ENCODE measurements around the gene CTU1.
A peak's percentile ranks its signal among the peaks of the same experiment; 100 is the strongest.

The CTU1 gene

DNA sequence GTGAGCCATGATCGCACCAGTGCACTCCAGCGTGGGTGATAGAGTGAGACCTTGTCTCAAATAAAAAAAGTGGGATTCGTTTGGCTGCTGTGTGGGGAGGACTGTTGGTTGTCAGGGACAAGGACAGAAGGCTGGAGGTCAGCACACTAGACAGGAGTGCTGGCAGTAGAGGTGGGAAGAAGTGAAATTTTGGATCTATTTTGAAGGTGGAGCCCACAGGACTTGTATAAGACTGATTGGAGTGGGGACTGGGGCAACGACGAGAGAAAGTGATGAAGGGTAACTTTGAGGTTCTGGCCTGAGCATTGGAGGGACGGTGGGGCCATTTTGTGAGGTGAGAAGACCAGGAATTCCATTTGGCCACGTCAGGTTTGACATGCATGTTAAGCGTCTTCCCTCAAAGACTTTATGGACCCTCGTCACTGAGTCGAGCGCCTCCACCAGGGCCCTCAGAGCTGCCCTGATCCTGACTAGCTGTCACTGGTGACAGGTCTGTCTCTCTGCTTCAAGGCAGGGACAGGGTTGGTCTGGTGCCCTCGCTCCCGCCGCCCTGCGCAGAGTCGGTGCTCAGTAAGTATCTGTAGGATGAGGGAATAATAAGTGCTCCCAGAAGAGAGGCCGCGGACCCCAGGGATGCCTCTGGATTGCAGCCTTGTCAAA lies 673 bp downstream of the CTU1 start:
- peaks cover 11% of the 10 kb centered on the region for H3K4me1 ChIP-seq (ENCODE audit: control insufficient read depth, insufficient read depth, low read depth, low read length)
- peak overlapping the region; percentile 66 to 91 for H3K4me3 ChIP-seq (ENCODE audit: insufficient read depth in 1 of 2, low read depth in 1 of 2, low read length in 2 of 2)
- no peak overlapping the region for H2BK12ac ChIP-seq (ENCODE audit: low read length in 2 of 2)
- peak overlapping the region; percentile 38 to 88 for H3K18ac ChIP-seq (ENCODE audit: low read depth in 1 of 2, low read length in 2 of 2)
- H3K14ac ChIP-seq (ENCODE audit: low read length in 2 of 2), result peak overlapping the region in 1 of 2 experiments; percentile 9
- H3K9me3 ChIP-seq (ENCODE audit: control insufficient read depth, low read length), result no peaks in the 10 kb centered on the region
- H3K23ac ChIP-seq (ENCODE audit: low read length in 2 of 2), result peak overlapping the region in 1 of 2 experiments; percentile 34
- peak overlapping the region; percentile 19 for H2AK5ac ChIP-seq (ENCODE audit: low read length, severe bottlenecking)
- WGBS, result 32% methylated on average over 18 of the region's 18 CpGs
- H2BK15ac ChIP-seq (ENCODE audit: low read depth, poor library complexity, severe bottlenecking), result peak overlapping the region; percentile 65
- peak overlapping the region; percentile 75 for H2AFZ ChIP-seq (ENCODE audit: low read depth, low read length)
- peak overlapping the region; percentile 90 for H3K9ac ChIP-seq (ENCODE audit: low read length)
- H3K79me1 ChIP-seq (replicated peaks; ENCODE audit: low read length, poor library complexity, severe bottlenecking), result peaks cover 31% of the 10 kb centered on the region
- DNase-seq, result no peak
- H4K8ac ChIP-seq (ENCODE audit: low read length), result peak overlapping the region; percentile 29
- peak overlapping the region; percentile 53 for H3K27ac ChIP-seq (ENCODE audit: low read length, poor library complexity, severe bottlenecking)
- H3K36me3 ChIP-seq (ENCODE audit: control insufficient read depth in 1 of 2, insufficient read depth in 2 of 2, low read depth in 1 of 2, low read length in 2 of 2), result peaks cover 19 to 26% of the 10 kb centered on the region in 2 experiments
- H4K91ac ChIP-seq (ENCODE audit: low read length), result peak overlapping the region; percentile 45
- H3K4ac ChIP-seq (ENCODE audit: low read depth in 1 of 2, low read length in 2 of 2), result peak overlapping the region in 1 of 2 experiments; percentile 81
- no peak overlapping the region for H2BK120ac ChIP-seq (ENCODE audit: low read depth, low read length)
- no peak overlapping the region for H2BK5ac ChIP-seq (ENCODE audit: low read depth, low read length, poor library complexity, severe bottlenecking)
- H3K27me3 ChIP-seq (ENCODE audit: control insufficient read depth in 1 of 2, insufficient read depth in 1 of 2, low read length in 2 of 2), result peaks cover 4 to 19% of the 10 kb centered on the region in 2 experiments
- H3K4me2 ChIP-seq (ENCODE audit: low read length, poor library complexity, severe bottlenecking), result peak overlapping the region; percentile 89

DNA sequence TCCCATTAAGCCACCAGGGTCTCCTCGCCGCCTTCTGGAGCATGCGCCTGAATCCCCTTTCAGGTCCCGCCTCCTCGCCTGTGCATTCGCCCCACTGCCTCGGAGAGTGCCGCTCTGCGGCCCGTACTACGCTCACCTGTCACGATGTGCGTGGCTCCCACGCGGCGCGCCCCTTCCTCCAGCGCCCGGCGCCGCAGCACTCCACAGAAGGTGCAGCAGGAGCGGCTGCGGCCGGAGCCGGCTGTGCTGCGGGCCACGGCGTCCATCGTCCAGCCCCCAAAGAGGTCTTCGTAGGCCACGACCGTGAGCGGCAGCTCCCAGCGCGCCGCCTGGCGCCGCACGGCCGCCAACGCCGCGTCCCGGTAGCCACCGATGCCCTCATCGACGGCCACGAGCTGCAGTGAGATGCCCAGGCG lies 4.3 kb downstream of the CTU1 start:
- Histone ChIP-seq H2BK15ac (ENCODE audit: low read depth, poor library complexity, severe bottlenecking) (peak overlapping the region; percentile 12), H3K4me1 (ENCODE audit: control insufficient read depth, insufficient read depth, low read depth, low read length) (peaks cover 9% of the 10 kb centered on the region), H2BK5ac (ENCODE audit: low read depth, low read length, poor library complexity, severe bottlenecking) (no peak overlapping the region), H2AK5ac (ENCODE audit: low read length, severe bottlenecking) (no peak overlapping the region), H4K91ac (ENCODE audit: low read length) (peak overlapping the region; percentile 41), H2AFZ (ENCODE audit: low read depth, low read length) (no peak overlapping the region), H3K9me3 (ENCODE audit: control insufficient read depth, low read length) (no peaks in the 10 kb centered on the region), H3K18ac (ENCODE audit: low read depth in 1 of 2, low read length in 2 of 2) (peak overlapping the region in 1 of 2 experiments; percentile 15), H3K4me3 (ENCODE audit: insufficient read depth in 1 of 2, low read depth in 1 of 2, low read length in 2 of 2) (peak overlapping the region in 1 of 2 experiments; percentile 26), H3K27ac (ENCODE audit: low read length, poor library complexity, severe bottlenecking) (no peak overlapping the region), H3K36me3 (ENCODE audit: control insufficient read depth in 1 of 2, insufficient read depth in 2 of 2, low read depth in 1 of 2, low read length in 2 of 2) (peaks cover 38 to 56% of the 10 kb centered on the region in 2 experiments), H3K4me2 (ENCODE audit: low read length, poor library complexity, severe bottlenecking) (no peak overlapping the region), H4K8ac (ENCODE audit: low read length) (no peak overlapping the region), H3K79me1 (replicated peaks; ENCODE audit: low read length, poor library complexity, severe bottlenecking) (peaks cover 43% of the 10 kb centered on the region), H3K9ac (ENCODE audit: low read length) (no peak overlapping the region), H3K27me3 (ENCODE audit: control insufficient read depth in 1 of 2, insufficient read depth in 1 of 2, low read length in 2 of 2) (no peaks in the 10 kb centered on the region), H3K14ac (ENCODE audit: low read length in 2 of 2) (no peak overlapping the region), H2BK120ac (ENCODE audit: low read depth, low read length) (no peak overlapping the region), H2BK12ac (ENCODE audit: low read length in 2 of 2) (peak overlapping the region in 1 of 2 experiments; percentile 35), H3K23ac (ENCODE audit: low read length in 2 of 2) (no peak overlapping the region), H3K4ac (ENCODE audit: low read depth in 1 of 2, low read length in 2 of 2) (no peak overlapping the region)
- DNase-seq, result no peak
- WGBS, result 92% methylated on average over 49 of the region's 49 CpGs

DNA sequence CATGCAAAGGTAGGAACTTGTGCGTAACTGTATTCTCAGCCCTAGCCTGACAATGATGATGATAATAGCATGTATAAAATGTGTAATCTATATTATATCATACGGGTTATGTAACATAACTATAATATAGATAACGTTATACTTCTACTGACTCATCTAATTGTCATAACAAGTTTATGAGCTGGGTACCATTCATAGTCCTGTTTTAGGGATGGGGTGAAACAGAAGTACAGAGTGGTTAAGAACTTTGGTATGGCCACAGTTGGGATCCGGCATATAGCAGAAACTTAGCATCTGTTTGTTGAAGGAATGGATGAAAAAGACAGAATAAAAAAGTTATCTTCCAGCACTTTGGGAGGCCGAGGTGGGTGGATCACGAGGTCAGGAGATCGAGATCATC lies 5.2 kb downstream of the CTU1 start:
- peaks cover 7% of the 10 kb centered on the region for H3K4me1 ChIP-seq (ENCODE audit: control insufficient read depth, insufficient read depth, low read depth, low read length)
- no peak overlapping the region for H3K4ac ChIP-seq (ENCODE audit: low read depth in 1 of 2, low read length in 2 of 2)
- H3K4me3 ChIP-seq (ENCODE audit: insufficient read depth in 1 of 2, low read depth in 1 of 2, low read length in 2 of 2), result no peak overlapping the region
- no peak overlapping the region for H3K9ac ChIP-seq (ENCODE audit: low read length)
- H2BK12ac ChIP-seq (ENCODE audit: low read length in 2 of 2), result no peak overlapping the region
- no peak overlapping the region for H2BK5ac ChIP-seq (ENCODE audit: low read depth, low read length, poor library complexity, severe bottlenecking)
- no peak overlapping the region for H4K8ac ChIP-seq (ENCODE audit: low read length)
- no peaks in the 10 kb centered on the region for H3K9me3 ChIP-seq (ENCODE audit: control insufficient read depth, low read length)
- no peak overlapping the region for H3K14ac ChIP-seq (ENCODE audit: low read length in 2 of 2)
- no peak overlapping the region for H2BK120ac ChIP-seq (ENCODE audit: low read depth, low read length)
- H3K18ac ChIP-seq (ENCODE audit: low read depth in 1 of 2, low read length in 2 of 2), result no peak overlapping the region
- no peak overlapping the region for H3K4me2 ChIP-seq (ENCODE audit: low read length, poor library complexity, severe bottlenecking)
- no peak overlapping the region for H3K27ac ChIP-seq (ENCODE audit: low read length, poor library complexity, severe bottlenecking)
- no peak overlapping the region for H4K91ac ChIP-seq (ENCODE audit: low read length)
- H2AFZ ChIP-seq (ENCODE audit: low read depth, low read length), result no peak overlapping the region
- H3K36me3 ChIP-seq (ENCODE audit: control insufficient read depth in 1 of 2, insufficient read depth in 2 of 2, low read depth in 1 of 2, low read length in 2 of 2), result peaks cover 48 to 58% of the 10 kb centered on the region in 2 experiments
- H2BK15ac ChIP-seq (ENCODE audit: low read depth, poor library complexity, severe bottlenecking), result no peak overlapping the region
- peaks cover 45% of the 10 kb centered on the region for H3K79me1 ChIP-seq (replicated peaks; ENCODE audit: low read length, poor library complexity, severe bottlenecking)
- no peak for DNase-seq
- no peaks in the 10 kb centered on the region for H3K27me3 ChIP-seq (ENCODE audit: control insufficient read depth in 1 of 2, insufficient read depth in 1 of 2, low read length in 2 of 2)
- H2AK5ac ChIP-seq (ENCODE audit: low read length, severe bottlenecking), result no peak overlapping the region
- H3K23ac ChIP-seq (ENCODE audit: low read length in 2 of 2), result no peak overlapping the region
- WGBS, result 100% methylated on average over 5 of the region's 7 CpGs

DNA sequence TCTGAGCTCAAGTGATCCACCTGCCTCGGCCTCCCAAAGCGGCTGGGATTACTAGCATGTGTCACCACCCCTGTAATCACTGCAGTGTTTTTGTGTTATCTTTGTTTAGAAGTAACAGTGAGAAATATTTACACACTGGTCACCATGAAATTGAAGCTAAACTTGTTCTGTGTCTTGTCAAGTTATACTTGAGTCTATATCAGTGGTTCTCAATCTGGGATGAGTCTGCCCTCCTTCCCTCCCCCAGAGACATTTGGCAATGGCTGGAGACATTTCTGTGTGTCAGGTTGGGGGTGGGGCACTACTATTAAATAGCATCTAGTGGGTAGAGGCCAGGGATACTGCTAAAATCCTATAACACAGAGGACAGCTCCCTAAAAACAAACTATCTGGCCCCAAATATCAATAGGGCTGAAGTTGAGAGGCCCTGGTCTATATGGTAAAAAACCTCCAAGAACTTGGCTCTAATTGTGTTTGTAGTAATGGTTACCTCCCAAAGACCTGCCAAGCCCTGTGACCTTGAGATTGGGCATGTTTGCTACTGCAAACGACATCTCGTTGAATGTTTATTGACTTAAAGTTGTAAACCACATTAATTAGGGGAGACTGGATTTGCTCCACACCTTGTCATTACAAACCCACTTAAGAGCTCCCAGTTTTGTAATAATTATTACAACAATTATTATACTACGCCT lies 6.9 kb downstream of the CTU1 start:
- Histone ChIP-seq H3K9me3 (ENCODE audit: control insufficient read depth, low read length) (no peaks in the 10 kb centered on the region), H3K4me2 (ENCODE audit: low read length, poor library complexity, severe bottlenecking) (no peak overlapping the region), H2BK120ac (ENCODE audit: low read depth, low read length) (no peak overlapping the region), H2BK15ac (ENCODE audit: low read depth, poor library complexity, severe bottlenecking) (no peak overlapping the region), H4K91ac (ENCODE audit: low read length) (no peak overlapping the region), H3K18ac (ENCODE audit: low read depth in 1 of 2, low read length in 2 of 2) (no peak overlapping the region), H3K4me3 (ENCODE audit: insufficient read depth in 1 of 2, low read depth in 1 of 2, low read length in 2 of 2) (no peak overlapping the region), H3K27me3 (ENCODE audit: control insufficient read depth in 1 of 2, insufficient read depth in 1 of 2, low read length in 2 of 2) (no peaks in the 10 kb centered on the region), H3K27ac (ENCODE audit: low read length, poor library complexity, severe bottlenecking) (no peak overlapping the region), H3K4me1 (ENCODE audit: control insufficient read depth, insufficient read depth, low read depth, low read length) (no peaks in the 10 kb centered on the region), H2AFZ (ENCODE audit: low read depth, low read length) (no peak overlapping the region), H2AK5ac (ENCODE audit: low read length, severe bottlenecking) (no peak overlapping the region), H3K79me1 (replicated peaks; ENCODE audit: low read length, poor library complexity, severe bottlenecking) (peaks cover 46% of the 10 kb centered on the region), H3K23ac (ENCODE audit: low read length in 2 of 2) (no peak overlapping the region), H3K9ac (ENCODE audit: low read length) (peak overlapping the region; percentile 6), H4K8ac (ENCODE audit: low read length) (no peak overlapping the region), H3K4ac (ENCODE audit: low read depth in 1 of 2, low read length in 2 of 2) (no peak overlapping the region), H3K36me3 (ENCODE audit: control insufficient read depth in 1 of 2, insufficient read depth in 2 of 2, low read depth in 1 of 2, low read length in 2 of 2) (peaks cover 51 to 62% of the 10 kb centered on the region in 2 experiments), H2BK12ac (ENCODE audit: low read length in 2 of 2) (no peak overlapping the region), H2BK5ac (ENCODE audit: low read depth, low read length, poor library complexity, severe bottlenecking) (no peak overlapping the region), H3K14ac (ENCODE audit: low read length in 2 of 2) (no peak overlapping the region)
- WGBS, result 43% methylated on average over 4 of the region's 5 CpGs
- peak; percentile 40 for DNase-seq

All from mesenchymal stem cell (in vitro differentiated cells and primary cell).